ENCODE data around the gene SLC5A3. TPM values are rescaled to one million over a fixed set of nuclear protein-coding genes. Genes with fewer than 3 reads are reported as not detected.

The SLC5A3 gene
- total RNA-seq, 1 experiment from 2014 or later = 8.6 TPM

DNA sequence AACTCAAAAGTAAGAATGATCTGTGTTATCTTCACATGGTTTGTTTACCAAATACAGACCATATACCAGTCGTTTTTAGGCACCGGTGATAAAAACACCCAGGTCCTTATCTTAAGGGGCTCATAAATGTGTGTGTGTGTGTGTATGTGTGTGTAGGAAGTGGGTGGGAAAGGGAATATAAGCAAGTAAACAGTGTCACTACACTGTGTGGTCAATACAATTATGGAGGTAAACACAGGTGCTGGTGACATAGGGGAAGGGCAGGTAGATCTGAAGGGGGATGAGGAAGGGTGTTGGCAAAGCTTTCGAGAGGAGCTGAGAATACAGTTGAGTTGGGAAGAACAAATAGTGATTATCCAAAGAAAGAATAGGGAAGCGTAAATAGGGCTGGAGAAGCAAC, 19.1 kb upstream of the SLC5A3 start:
- no peak for DNase-seq (ENCODE audit: low read depth, low spot score)
- in situ Hi-C loops (cut with HindIII; ENCODE audit: low pct_unique_long_range_greater_than_20kb, low sequenced_read_pairs) = no loop called here

DNA sequence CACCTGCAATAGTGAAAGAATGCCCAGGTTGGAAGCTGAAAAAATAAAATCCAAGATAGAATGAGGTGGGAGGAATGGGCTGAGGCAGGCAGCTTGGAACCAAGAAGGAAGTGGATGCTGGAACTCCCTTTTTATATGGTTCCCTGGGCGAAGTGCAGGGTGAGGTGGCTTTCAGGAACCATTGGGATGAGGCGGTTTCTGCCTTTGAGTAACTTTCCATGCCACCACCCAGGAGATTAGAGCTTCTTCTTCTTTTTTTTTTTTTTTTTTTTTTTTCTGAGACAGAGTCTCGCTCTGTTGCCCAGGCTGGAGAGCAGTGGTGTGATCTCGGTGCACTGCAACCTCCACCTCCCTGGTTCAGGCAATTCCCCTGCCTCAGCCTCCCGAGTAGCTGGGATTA, 17.8 kb upstream of the SLC5A3 start:
- in situ Hi-C loops (cut with HindIII; ENCODE audit: low pct_unique_long_range_greater_than_20kb, low sequenced_read_pairs) = no loop called here
- no peak for DNase-seq (ENCODE audit: low read depth, low spot score)

DNA sequence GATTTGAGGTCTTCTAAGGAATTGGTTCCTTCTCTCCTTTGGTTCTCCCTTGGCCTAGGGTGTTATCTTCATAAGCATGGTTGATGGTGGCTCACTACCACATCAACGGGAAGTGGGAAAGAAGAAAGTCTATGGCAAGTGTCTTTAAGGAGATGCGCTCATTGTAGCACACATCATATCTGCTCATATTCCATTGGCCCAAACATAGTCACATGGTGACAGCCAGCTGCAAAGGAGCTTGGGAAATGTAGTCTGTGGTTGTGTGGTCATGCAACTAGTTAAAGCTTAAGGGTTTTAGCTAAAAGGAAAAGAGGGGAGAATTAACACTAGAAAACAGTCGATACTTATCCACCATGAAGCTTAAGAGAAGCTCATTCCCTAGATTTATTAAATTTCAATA, 11.4 kb upstream of the SLC5A3 start:
- peak; percentile 53 for DNase-seq (ENCODE audit: low read depth, low spot score)
- in situ Hi-C loops (cut with HindIII; ENCODE audit: low pct_unique_long_range_greater_than_20kb, low sequenced_read_pairs) = no loop called here

DNA sequence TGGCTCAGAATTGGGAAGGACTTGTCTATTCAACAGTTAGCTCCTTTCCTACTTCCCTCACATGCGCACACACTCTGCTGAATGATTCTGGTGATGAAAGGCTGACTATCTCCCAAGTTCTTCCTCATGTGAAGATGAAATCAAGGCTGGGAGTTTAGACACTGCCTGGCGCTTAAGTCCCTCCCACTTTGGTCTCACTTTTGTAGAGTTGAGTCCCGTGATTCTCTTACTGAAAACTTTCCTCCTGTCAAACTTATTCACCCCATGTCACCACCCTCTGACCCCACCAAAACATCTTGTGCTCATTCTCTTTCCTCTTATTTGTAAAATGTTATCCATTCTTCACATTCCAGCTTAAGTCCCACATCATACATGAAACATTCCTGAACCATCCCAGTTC, 8.4 kb upstream of the SLC5A3 start:
- in situ Hi-C loops (cut with HindIII; ENCODE audit: low pct_unique_long_range_greater_than_20kb, low sequenced_read_pairs) = no loop called here
- DNase-seq (ENCODE audit: low read depth, low spot score) = no peak

DNA sequence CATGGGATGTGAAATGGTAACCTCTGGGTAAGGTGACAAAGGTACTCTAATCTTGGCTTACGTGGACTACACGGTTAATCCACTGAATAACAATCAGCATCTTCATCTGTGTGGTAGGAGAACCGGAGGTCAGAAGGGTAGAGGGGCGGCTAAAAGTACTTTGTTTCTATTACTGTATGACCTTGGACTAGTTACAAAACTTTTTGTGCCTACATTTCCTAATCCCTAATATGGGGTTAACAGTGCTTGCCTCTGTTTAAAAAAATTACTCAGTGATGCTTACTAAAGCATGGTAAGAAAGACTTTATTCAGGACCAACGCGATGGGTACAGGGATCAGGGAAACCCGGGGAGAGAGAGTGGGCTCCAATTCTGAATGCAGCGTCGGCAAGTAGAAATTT, 1.7 kb upstream of the SLC5A3 start:
- in situ Hi-C loops (cut with HindIII; ENCODE audit: low pct_unique_long_range_greater_than_20kb, low sequenced_read_pairs) = no loop called here

DNA sequence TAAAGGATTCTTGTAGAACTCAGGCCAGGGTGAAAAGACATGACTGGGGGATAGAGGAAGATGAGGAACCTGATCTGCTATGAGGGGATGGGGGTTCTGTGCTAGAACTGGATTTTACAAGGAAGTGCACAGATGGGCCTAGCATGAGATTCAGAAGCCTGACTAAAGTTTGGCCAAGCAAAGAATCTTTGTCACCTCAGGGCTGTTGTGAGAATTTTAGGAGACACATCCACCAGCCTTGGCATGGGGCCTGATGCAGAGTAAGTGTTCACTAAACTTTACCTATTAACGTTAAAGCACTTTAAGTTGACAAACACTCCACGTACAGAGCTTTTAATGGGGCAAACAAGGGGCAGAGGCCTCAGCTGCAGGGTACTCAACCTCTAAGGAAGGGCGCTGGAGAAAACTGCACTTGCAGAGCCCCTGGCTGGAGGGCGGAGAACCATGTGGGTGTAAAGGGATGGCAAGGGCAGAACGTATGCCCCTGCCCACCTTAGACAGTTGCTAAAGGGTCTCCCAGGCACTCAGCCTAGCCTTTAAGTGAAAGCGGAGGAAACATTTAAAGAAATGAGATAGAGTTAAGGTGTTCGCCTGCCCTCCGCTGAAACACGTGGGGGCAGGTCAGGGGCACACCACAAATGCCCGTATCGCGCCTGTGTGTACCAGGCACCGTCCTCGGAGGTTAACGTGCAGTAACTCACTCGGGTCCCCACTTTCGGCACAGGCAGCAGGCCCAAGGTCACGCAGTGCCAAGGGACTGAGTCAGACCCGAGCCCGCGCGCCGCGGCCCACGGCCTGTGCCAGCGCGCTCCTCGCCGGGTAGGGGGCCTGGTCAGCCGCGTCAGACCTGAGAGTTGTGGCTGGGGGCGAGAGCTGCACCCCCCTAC, 990 bp upstream of the SLC5A3 start:
- in situ Hi-C loops (cut with HindIII; ENCODE audit: low pct_unique_long_range_greater_than_20kb, low sequenced_read_pairs) = no loop called here
- DNase-seq (ENCODE audit: low read depth, low spot score) = no peak

More for the DNA sequence above, 1.7 kb upstream of the SLC5A3 start:
- DNase-seq (ENCODE audit: low read depth, low spot score) = no peak

DNA sequence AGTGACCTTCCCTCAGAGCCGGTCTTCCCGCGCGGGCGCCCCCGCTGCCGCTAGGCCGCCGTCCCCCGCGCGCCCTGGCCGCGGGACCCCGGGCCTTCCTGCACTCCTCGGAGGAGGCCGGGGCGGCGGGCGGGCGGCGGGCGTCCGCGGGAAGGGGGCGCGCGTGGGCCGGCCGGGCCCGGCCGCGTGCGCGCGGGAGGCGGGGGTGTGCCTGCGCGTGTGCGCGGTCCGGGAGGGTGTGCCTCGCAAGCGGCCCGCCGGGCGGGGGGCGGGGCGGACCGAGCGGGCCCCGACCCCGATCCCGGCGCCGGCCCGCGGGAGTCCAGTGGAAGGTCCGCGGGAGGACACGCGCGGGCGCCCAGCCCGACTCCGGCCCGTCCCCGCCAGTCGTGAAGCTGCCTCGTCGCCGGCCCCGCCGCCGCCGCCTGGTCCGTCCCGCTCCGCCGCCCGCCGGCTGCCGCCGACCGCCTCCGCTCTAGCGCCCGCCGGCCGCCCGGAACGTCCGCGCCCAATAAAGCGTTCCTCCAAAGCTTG, 438 bp downstream of the SLC5A3 start:
- in situ Hi-C loops (cut with HindIII; ENCODE audit: low pct_unique_long_range_greater_than_20kb, low sequenced_read_pairs) = no loop called here
- DNase-seq (ENCODE audit: low read depth, low spot score) = no peak

DNA sequence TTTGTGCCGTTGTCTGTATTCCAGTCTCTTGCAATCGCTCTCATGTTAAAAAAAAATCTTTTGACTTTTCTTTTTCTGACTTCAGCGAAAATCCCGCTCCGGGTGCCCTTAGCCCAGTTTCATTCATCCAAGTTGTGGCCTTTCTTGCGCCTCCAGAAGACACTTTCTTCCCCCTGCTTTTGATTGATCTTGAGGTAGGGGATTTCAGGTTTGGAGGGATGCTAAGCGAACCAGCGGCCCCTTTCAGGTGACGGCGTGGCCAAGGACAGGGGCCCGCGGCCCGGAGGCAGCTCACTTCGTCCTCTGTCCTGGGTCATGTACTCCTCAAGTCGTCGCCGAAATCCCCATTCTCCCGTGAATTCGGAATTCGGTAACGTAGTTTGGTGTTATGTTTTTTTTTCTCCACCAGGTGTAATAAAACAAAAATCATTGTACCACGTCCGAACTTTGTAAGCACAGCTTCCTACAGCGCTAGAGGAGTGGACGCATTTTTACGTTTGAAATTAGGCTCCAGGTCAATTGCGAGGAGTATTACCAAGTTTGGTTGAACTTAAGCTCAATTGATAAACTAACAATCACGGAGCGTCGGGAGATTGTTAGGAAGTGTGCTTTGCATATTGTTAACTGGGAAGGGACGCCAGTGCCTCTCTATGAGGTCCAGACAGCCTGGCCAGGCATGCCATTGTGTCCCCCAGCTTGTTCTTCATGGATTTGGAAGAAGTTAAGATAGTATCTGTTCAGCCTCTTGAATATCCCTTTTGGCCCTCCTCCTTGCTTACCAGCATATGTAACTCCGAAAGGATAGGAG, 1.1 kb downstream of the SLC5A3 start:
- DNase-seq (ENCODE audit: low read depth, low spot score) = no peak

DNA sequence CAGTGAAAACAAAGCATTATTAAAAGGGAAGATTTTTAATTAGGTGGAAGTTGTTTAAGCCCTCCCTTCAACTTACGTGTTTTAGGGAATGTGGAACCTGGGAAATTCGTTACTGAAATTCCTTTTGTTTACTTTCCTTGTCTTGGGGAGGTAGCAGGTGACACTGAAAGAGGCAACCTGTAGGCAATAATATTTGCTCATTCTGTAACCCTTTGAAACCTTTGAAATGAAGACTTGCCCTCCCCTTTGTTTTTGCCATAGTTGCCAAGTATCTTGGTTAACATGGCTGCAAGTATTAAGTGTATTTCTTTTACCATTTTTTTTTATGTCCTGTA, 1.7 kb downstream of the SLC5A3 start:
- in situ Hi-C loops (cut with HindIII; ENCODE audit: low pct_unique_long_range_greater_than_20kb, low sequenced_read_pairs) = no loop called here
- no peak for DNase-seq (ENCODE audit: low read depth, low spot score)

More for the DNA sequence above, 1.1 kb downstream of the SLC5A3 start:
- in situ Hi-C loops (cut with HindIII; ENCODE audit: low pct_unique_long_range_greater_than_20kb, low sequenced_read_pairs) = no loop called here

DNA sequence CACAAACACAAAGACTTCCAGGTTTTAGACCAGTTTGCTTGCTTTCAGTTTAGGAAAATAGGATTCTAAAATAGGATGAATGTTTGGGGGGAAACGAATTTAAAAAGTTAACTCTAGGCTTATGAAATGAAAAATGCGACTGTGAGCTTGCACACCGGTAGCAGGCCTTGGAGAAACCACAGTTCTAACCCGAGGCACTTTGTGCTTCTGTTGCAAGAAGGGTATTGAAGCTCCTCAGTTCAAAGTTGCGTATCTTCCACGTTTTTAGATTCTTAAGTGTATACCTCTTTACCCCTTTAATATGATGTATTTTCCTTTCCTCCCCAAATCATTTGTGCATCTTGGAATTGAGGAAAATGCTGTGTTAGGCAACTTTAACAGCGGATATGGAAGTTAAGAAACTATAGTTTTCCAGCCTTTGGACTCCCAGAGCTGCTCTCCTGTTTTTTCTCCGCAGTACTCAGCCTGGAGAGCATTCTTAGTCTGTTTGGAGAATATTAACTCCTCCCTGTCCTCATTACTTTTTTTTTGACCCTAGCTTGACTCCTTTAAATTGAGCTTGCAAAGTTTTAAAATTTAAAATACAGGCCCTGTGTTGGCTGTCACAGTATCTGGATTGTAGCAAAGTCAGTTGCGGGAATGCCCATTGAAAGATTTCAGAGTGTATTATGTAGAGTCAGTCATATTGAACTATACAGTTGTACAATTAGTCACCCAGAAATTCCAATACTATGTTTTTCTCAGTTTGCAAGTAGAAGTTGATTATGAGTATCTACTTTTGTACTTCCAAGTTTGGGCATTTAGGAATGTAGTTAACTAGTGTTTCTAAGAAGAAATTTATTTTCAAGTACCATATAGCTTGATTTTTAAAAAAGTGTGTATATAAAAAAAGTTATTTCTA, 2.6 kb downstream of the SLC5A3 start:
- in situ Hi-C loops (cut with HindIII; ENCODE audit: low pct_unique_long_range_greater_than_20kb, low sequenced_read_pairs) = no loop called here
- DNase-seq (ENCODE audit: low read depth, low spot score) = peak; percentile 16

DNA sequence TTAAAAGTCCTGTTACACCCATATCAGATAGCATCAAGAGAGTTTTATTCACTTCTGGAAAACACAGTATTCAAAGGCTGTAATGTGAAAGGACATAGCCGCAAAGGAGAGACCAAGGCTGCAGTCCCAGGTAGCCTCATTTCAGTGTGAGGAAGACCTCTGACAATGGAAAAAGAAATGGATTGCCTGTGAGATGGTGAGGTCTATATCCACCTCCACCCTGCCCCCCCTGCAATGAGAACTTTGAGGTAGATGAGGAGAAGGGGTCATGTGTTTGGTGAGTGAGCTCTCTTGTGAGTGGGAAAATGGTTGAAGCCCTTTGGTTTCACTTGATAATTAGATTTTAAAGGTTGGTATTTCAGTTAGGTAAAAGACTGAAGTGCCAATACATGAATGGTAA, 3.5 kb downstream of the SLC5A3 start:
- no peak for DNase-seq (ENCODE audit: low read depth, low spot score)
- in situ Hi-C loops (cut with HindIII; ENCODE audit: low pct_unique_long_range_greater_than_20kb, low sequenced_read_pairs) = no loop called here

DNA sequence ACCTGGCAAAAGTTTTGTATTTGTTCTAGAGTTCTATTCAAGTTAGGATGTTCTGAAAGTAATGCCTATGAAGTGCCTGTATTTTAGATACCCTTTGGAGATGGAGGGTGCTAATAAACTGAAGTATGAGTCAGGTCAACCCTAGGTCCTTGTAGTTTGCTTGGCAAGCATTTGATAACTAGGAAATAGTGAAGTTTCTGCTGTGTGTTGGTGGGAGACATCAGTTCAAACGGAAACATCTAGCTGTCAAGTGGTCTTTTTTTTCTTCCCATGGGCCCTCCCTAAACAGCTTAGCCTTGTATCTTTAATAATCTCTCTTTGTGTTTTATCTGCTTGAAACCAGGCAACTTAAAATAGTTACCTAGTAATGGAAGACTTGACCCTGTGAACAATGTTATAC, 4.5 kb downstream of the SLC5A3 start:
- no peak for DNase-seq (ENCODE audit: low read depth, low spot score)
- in situ Hi-C loops (cut with HindIII; ENCODE audit: low pct_unique_long_range_greater_than_20kb, low sequenced_read_pairs) = no loop called here

DNA sequence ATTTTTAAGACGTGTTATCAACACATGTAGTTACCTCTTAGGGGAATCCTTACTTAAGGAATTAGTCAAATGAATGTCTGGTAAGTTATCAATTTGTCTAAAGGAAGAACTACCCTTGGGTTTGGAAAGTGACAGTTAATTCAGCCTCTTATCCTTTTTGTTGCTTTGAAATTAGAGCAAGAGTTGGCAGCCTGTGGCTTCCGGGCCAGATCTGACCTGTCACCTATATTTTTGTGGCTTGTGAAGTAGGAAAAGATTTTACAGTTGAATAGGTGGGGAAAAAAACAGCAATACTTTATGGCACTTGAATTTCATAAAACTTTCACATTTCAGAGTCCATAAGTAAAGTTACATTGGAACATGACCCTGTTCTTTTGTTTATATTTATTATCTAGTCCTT, 5.5 kb downstream of the SLC5A3 start:
- DNase-seq (ENCODE audit: low read depth, low spot score) = no peak
- in situ Hi-C loops (cut with HindIII; ENCODE audit: low pct_unique_long_range_greater_than_20kb, low sequenced_read_pairs) = no loop called here

DNA sequence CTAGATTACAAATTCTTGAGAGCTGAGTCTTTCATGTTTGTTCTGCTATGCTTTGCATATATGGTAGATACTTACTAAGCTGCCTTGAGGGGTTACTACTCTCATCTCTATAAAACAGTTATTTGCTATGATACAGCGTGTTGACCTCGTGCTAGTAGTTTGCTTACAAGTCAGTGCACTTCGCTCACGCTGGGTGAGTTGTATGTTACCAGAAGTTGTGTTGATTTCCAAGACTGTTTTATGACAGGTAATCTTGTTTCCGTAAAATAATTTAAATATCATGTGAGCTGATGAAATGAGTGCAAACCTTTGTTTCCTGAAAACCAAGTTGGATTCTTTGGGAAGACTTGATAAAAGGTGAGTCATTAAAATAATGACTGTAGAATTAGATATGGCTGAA, 7.3 kb downstream of the SLC5A3 start:
- no peak for DNase-seq (ENCODE audit: low read depth, low spot score)
- in situ Hi-C loops (cut with HindIII; ENCODE audit: low pct_unique_long_range_greater_than_20kb, low sequenced_read_pairs) = no loop called here

DNA sequence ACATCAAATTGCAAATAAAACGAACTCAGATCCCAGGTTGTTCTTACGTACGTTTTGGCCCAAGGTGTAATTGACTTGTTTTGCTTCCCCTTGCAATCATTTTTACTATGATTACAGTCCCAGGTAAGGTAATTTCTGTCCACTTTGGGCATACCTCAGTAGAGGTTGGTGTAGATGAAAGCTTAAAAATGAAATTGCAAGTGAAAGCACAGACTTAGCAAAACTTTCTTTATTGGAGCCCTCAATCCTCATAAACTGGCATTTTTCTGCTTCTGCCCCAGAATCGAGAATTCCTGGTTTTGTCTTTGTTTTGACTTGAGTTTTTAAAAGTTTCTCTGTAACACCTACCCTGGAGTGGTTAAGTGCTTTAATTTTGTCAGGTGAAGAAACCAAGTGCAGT, 9.4 kb downstream of the SLC5A3 start:
- no peak for DNase-seq (ENCODE audit: low read depth, low spot score)
- in situ Hi-C loops (cut with HindIII; ENCODE audit: low pct_unique_long_range_greater_than_20kb, low sequenced_read_pairs) = no loop called here

DNA sequence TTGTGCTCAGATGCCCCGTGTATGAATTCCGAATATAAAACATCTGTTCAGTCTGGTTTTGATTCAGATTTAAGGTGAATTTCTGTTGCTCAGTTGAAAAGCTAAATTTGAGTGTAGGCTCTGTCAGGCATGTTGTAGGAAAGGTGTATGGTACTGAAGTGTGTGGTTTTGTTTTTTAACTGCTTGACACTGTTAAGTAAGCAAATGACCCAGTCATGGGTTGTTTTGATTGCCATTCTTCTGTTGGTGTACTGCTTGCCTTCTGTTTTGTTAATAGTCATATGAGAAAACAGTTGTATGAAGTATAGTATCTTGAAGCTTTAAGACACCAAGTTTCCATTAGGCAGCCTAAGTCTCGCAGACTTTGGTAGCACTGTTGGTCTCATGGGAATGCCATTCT, 10.0 kb downstream of the SLC5A3 start:
- no peak for DNase-seq (ENCODE audit: low read depth, low spot score)
- in situ Hi-C loops (cut with HindIII; ENCODE audit: low pct_unique_long_range_greater_than_20kb, low sequenced_read_pairs) = no loop called here

DNA sequence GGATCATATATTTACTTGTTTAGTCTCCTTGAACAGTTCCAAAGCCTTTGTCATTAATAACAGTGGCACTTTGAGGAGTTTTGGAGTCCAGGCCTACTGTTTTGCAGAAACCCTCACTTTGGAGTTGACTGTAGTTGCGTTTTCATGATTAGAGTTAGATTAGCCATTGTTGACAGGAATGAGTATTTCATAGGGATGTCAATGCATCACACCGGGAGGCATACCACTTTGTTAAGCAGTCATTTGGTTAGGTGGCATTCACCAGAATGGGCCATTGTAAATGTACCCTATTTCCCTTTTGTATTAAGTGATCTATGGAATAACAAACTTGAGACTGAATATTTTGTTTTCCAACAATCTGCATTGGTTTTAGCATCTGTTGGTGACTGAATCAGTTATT, 11.8 kb downstream of the SLC5A3 start:
- in situ Hi-C loops (cut with HindIII; ENCODE audit: low pct_unique_long_range_greater_than_20kb, low sequenced_read_pairs) = no loop called here
- DNase-seq (ENCODE audit: low read depth, low spot score) = no peak

DNA sequence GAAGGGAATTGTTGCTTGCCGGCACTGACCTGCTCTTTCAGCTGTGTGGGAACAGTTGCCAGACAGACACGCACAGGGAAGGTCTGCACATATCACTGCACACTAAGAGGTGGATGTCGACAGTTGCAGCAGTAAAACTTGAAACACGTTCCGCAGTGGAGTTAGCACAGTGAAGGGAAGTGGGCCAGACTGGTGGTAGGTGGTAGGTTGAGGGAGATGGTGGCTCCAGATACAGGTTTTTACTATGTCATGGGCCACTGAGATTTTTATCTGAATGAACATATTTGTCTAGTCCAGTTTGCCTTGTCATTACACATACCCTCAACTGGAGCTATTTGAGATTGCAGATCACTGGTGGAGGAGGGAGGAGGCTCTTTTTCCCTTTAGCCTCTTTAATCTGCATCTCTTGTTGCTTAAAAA, 13.5 kb downstream of the SLC5A3 start:
- DNase-seq (ENCODE audit: low read depth, low spot score) = no peak
- in situ Hi-C loops (cut with HindIII; ENCODE audit: low pct_unique_long_range_greater_than_20kb, low sequenced_read_pairs) = no loop called here

Data from SK-MEL-5 (cell line).